Muscle of leg (tissue), 11 donors: ENCODE results near the gene NPPA. TPM values are rescaled to one million over a fixed set of nuclear protein-coding genes. Genes with fewer than 3 reads are reported as not detected.
"Not testable (repeated sequence)": the region's sequence is repeated elsewhere in the genome, so short reads cannot be mapped to it uniquely, and the experiment has no call there.

Experiments used
- DNase-seq: peaks from one replicate; pipeline ENCODE4 v3.0.0; 2013
- H3K27ac ChIP-seq: one replicate; pipeline ENCODE4 v1.5.1; 2013; ENCODE audit warnings: mild to moderate bottlenecking, low read length, control low read depth
- H3K27me3 ChIP-seq: one replicate; pipeline ENCODE4 v1.6.1; 2013; ENCODE audit warnings: low read length; ENCODE audit not compliant: control insufficient read depth, insufficient read depth
- H3K36me3 ChIP-seq: one replicate; pipeline ENCODE4 v1.6.1; 2013; ENCODE audit warnings: low read length; ENCODE audit not compliant: control insufficient read depth, insufficient read depth
- H3K4me1 ChIP-seq: one replicate; pipeline ENCODE4 v1.6.1; 2013; ENCODE audit warnings: low read length; ENCODE audit not compliant: control insufficient read depth, insufficient read depth
- H3K4me3 ChIP-seq: one replicate; pipeline ENCODE4 v1.5.1; 2013; ENCODE audit warnings: low read length, control low read depth
- H3K9me3 ChIP-seq: replicated peaks from 2 replicates; pipeline ENCODE4 v1.6.1; 2013; ENCODE audit warnings: low read depth, low read length; ENCODE audit not compliant: control insufficient read depth
- WGBS: methylation state at CpG from one replicate; pipeline ENCODE4 v1.1.5; 2013; ENCODE audit warnings: missing lambda C conversion rate; ENCODE audit not compliant: insufficient coverage; 5-methylcytosine and 5-hydroxymethylcytosine counted together
- polyA plus RNA-seq, 8 donors: library from polyadenylated mRNA; unstranded; fragments of 120-200 nt; gene quantifications; one replicate each; pipeline versions ENCODE4 v1.2.1 to v1.2.3, GENCODE V29; 2013; ENCODE audit warnings: inconsistent platforms in 1 of 8, low replicate concordance in 1 of 8; ENCODE audit not compliant: insufficient read length in 8 of 8, insufficient read depth in 1 of 8
- total RNA-seq: library from RNA; stranded (reverse); fragments of 120-200 nt; gene quantifications from one replicate; pipeline ENCODE4 v1.2.4, GENCODE V29; 2013

Gene NPPA
- total and polyA plus RNA-seq, 9 donors: 0.93 to 3.2 (median 2.1) TPM

- DNase-seq: no peak
- WGBS: 67% methylated on average over 1 of the region's 5 CpGs
- no peaks in the 10 kb centered on the region for H3K4me1 ChIP-seq
These were observed 34.6 kb downstream of the NPPA start for GRCh38 chr1:11813021-11813420.

GRCh38 chr1:11807133-11807532 lies 40.5 kb downstream of the NPPA start:
- peaks cover 38% of the 10 kb centered on the region for H3K4me1 ChIP-seq
- H3K36me3 ChIP-seq: peaks cover 22% of the 10 kb centered on the region
- no peaks in the 10 kb centered on the region for H3K9me3 ChIP-seq
- H3K27ac ChIP-seq: peak overlapping the region; percentile 93
- H3K4me3 ChIP-seq: peak overlapping the region; percentile 96
- H3K27me3 ChIP-seq: no peaks in the 10 kb centered on the region
- no CpG with 5 or more reads among the region's 2 CpGs for WGBS
- DNase-seq: no peak

More at GRCh38 chr1:11813021-11813420, 34.6 kb downstream of the NPPA start:
- Histone ChIP-seq H3K27ac (no peak overlapping the region), H3K9me3 (no peaks in the 10 kb centered on the region), H3K4me3 (no peak overlapping the region), H3K27me3 (no peaks in the 10 kb centered on the region), H3K36me3 (peaks cover 51% of the 10 kb centered on the region)

- Histone ChIP-seq H3K27me3 (no peaks in the 10 kb centered on the region), H3K36me3 (peaks cover 17% of the 10 kb centered on the region), H3K27ac (peak overlapping the region; percentile 93), H3K4me1 (peaks cover 42% of the 10 kb centered on the region), H3K9me3 (no peaks in the 10 kb centered on the region), H3K4me3 (peak overlapping the region; percentile 96)
- 0% methylated on average over 10 of the region's 20 CpGs for WGBS
- peak; percentile 72 for DNase-seq
These were observed 41.2 kb downstream of the NPPA start for GRCh38 chr1:11806307-11806936.

- peak; percentile 99 for DNase-seq
- under 1% methylated on average over 72 of the region's 72 CpGs for WGBS
- no peaks in the 10 kb centered on the region for H3K9me3 ChIP-seq
- H3K27ac ChIP-seq: peak within 1 kb of the TSS; percentile 98
- H3K36me3 ChIP-seq: peaks cover 25% of the 10 kb centered on the region
- H3K27me3 ChIP-seq: no peaks in the 10 kb centered on the region
- H3K4me3 ChIP-seq: peak within 1 kb of the TSS; percentile 96
- H3K4me1 ChIP-seq: peaks cover 47% of the 10 kb centered on the region
These were observed 41.9 kb downstream of the NPPA start, which contains the start of the genes CLCN6 and MTHFR for GRCh38 chr1:11805422-11806306. Gene CLCN6, plus strand, starts transcription at chr1:11806191. Its CDS starts 72 bp downstream, at chr1:11806263. Gene MTHFR, minus strand, starts transcription at chr1:11805964. Its CDS starts 2,848 bp downstream, at chr1:11803116.

GRCh38 chr1:11804666-11805421 lies 42.7 kb downstream of the NPPA start:
- peaks cover 47% of the 10 kb centered on the region for H3K4me1 ChIP-seq
- H3K27me3 ChIP-seq: no peaks in the 10 kb centered on the region
- peak; percentile 72 for DNase-seq
- H3K9me3 ChIP-seq: no peaks in the 10 kb centered on the region
- peak overlapping the region; percentile 96 for H3K4me3 ChIP-seq
- H3K27ac ChIP-seq: peak overlapping the region; percentile 98
- H3K36me3 ChIP-seq: peaks cover 30% of the 10 kb centered on the region
- 1% methylated on average over 8 of the region's 17 CpGs for WGBS

- H3K27me3 ChIP-seq, H3K9me3 ChIP-seq, DNase-seq: not testable (repeated sequence)
- 0% methylated on average over 1 of the region's 9 CpGs for WGBS
- peak overlapping the region; percentile 98 for H3K27ac ChIP-seq
- H3K4me1 ChIP-seq: peaks cover 47% of the 10 kb centered on the region
- peaks cover 36% of the 10 kb centered on the region for H3K36me3 ChIP-seq
- peak overlapping the region; percentile 96 for H3K4me3 ChIP-seq
These were observed 43.5 kb downstream of the NPPA start for GRCh38 chr1:11803924-11804665.

GRCh38 chr1:11802973-11803885 lies 44.4 kb downstream of the NPPA start:
- H3K9me3 ChIP-seq: no peaks in the 10 kb centered on the region
- no peaks in the 10 kb centered on the region for H3K27me3 ChIP-seq
- H3K4me1 ChIP-seq: peaks cover 47% of the 10 kb centered on the region
- peaks cover 38% of the 10 kb centered on the region for H3K36me3 ChIP-seq
- H3K27ac ChIP-seq: peak overlapping the region; percentile 98
- H3K4me3 ChIP-seq: peak overlapping the region; percentile 63
- WGBS: 3% methylated on average over 27 of the region's 28 CpGs
- DNase-seq: peak; percentile 97

GRCh38 chr1:11802616-11802972 lies 45.0 kb downstream of the NPPA start:
- 28% methylated on average over 3 of the region's 6 CpGs for WGBS
- peaks cover 47% of the 10 kb centered on the region for H3K4me1 ChIP-seq
- no peaks in the 10 kb centered on the region for H3K27me3 ChIP-seq
- no peaks in the 10 kb centered on the region for H3K9me3 ChIP-seq
- DNase-seq: peak; percentile 57
- peak overlapping the region; percentile 98 for H3K27ac ChIP-seq
- H3K36me3 ChIP-seq: peaks cover 39% of the 10 kb centered on the region
- H3K4me3 ChIP-seq: peak overlapping the region; percentile 63
